ENCODE measurements around the gene UPK3A. TPM values are rescaled to one million over a fixed set of nuclear protein-coding genes. Genes with fewer than 3 reads are reported as not detected.

UPK3A gene
- total RNA-seq, 6 experiments from 2014 or later, result not detected

GRCh38 chr22:45298934-45299505 lies 14.3 kb downstream of the UPK3A start:
- TF ChIP-seq POLR2A (IDR thresholded peaks at IDR 0.05), result no peak
- no peak for TF ChIP-seq CTCF (IDR thresholded peaks at IDR 0.05)
- DNase-seq, result no peak
- Histone ChIP-seq H3K9me3 (no peaks in the 10 kb centered on the region), H3K27ac (no peak overlapping the region), H3K4me1 (no peaks in the 10 kb centered on the region), H3K4me3 (no peak overlapping the region), H3K27me3 (no peaks in the 10 kb centered on the region), H3K36me3 (no peaks in the 10 kb centered on the region)
- 63% methylated on average over 2 of the region's 15 CpGs for WGBS (ENCODE audit: insufficient coverage, low coverage, low lambda C conversion rate, missing lambda C conversion rate)
- intact Hi-C loops (cut with DNase I), result no loop called here
- ATAC-seq, result no peak

- no peaks in the 10 kb centered on the region for H3K36me3 ChIP-seq
Observed at GRCh38 chr22:45302751-45303150, 18.0 kb downstream of the UPK3A start.

GRCh38 chr22:45303181-45303580 lies 18.4 kb downstream of the UPK3A start:
- no peak for ATAC-seq
- WGBS (ENCODE audit: insufficient coverage, low coverage, low lambda C conversion rate, missing lambda C conversion rate), result 70% methylated on average over 7 of the region's 7 CpGs

More at GRCh38 chr22:45302751-45303150, 18.0 kb downstream of the UPK3A start:
- ATAC-seq (no peak), DNase-seq (no peak)
- no peaks in the 10 kb centered on the region for H3K27me3 ChIP-seq
- TF ChIP-seq CTCF (IDR thresholded peaks at IDR 0.05) (no peak), POLR2A (IDR thresholded peaks at IDR 0.05) (no peak)
- no peaks in the 10 kb centered on the region for H3K9me3 ChIP-seq
- no peaks in the 10 kb centered on the region for H3K4me1 ChIP-seq
- intact Hi-C loops (cut with DNase I), result no loop called here
- WGBS (ENCODE audit: insufficient coverage, low coverage, low lambda C conversion rate, missing lambda C conversion rate), result 59% methylated on average over 8 of the region's 8 CpGs
- no peak overlapping the region for H3K4me3 ChIP-seq
- H3K27ac ChIP-seq, result no peak overlapping the region

GRCh38 chr22:45304971-45305370 lies 20.2 kb downstream of the UPK3A start:
- 78% methylated on average over 4 of the region's 6 CpGs for WGBS (ENCODE audit: insufficient coverage, low coverage, low lambda C conversion rate, missing lambda C conversion rate)

More at GRCh38 chr22:45303181-45303580, 18.4 kb downstream of the UPK3A start:
- no peaks in the 10 kb centered on the region for H3K4me1 ChIP-seq
- H3K36me3 ChIP-seq, result no peaks in the 10 kb centered on the region
- intact Hi-C loops (cut with DNase I), result no loop called here
- no peak overlapping the region for H3K27ac ChIP-seq
- no peaks in the 10 kb centered on the region for H3K9me3 ChIP-seq
- TF ChIP-seq POLR2A (IDR thresholded peaks at IDR 0.05) (no peak), CTCF (IDR thresholded peaks at IDR 0.05) (no peak)
- no peaks in the 10 kb centered on the region for H3K27me3 ChIP-seq
- no peak for DNase-seq
- H3K4me3 ChIP-seq, result no peak overlapping the region

More at GRCh38 chr22:45304971-45305370, 20.2 kb downstream of the UPK3A start:
- Histone ChIP-seq H3K4me3 (no peak overlapping the region), H3K27me3 (no peaks in the 10 kb centered on the region), H3K36me3 (no peaks in the 10 kb centered on the region), H3K9me3 (no peaks in the 10 kb centered on the region), H3K27ac (no peak overlapping the region), H3K4me1 (peaks cover 0 to 4% (median 0%) of the 10 kb centered on the region in 4 donors)
- ATAC-seq, result no peak
- TF ChIP-seq CTCF (IDR thresholded peaks at IDR 0.05) (no peak), POLR2A (IDR thresholded peaks at IDR 0.05) (no peak)
- DNase-seq, result no peak
- intact Hi-C loops (cut with DNase I), result no loop called here
